MM.1S (cell line): Measurements from ENCODE around the gene FOSL1.

Experiments
- DNase-seq: peaks from one replicate; pipeline ENCODE4 v3.0.0-alpha.2; 2015
- H2AFZ ChIP-seq: fragments of 300-600 bp; sonication (generic); 2 replicates; pipeline ENCODE4 v1.6.0; 2016; ENCODE audit warnings: antibody characterized with exemption, low read length
- H3F3A ChIP-seq: fragments of 300-600 bp; sonication (generic); 2 replicates; pipeline ENCODE4 v1.6.1; 2016; ENCODE audit warnings: mild to moderate bottlenecking, antibody characterized with exemption, low read length, moderate library complexity, mixed read lengths; ENCODE audit not compliant: insufficient read depth
- H3K27ac ChIP-seq: fragments of 300-600 bp; sonication (generic); 2 replicates; pipeline ENCODE4 v1.5.1; 2016; ENCODE audit warnings: mild to moderate bottlenecking, low read length
- H3K27me3 ChIP-seq: fragments of 300-600 bp; sonication (generic); replicated peaks from 2 replicates; pipeline ENCODE4 v1.6.0; 2016; ENCODE audit warnings: low read length; ENCODE audit not compliant: insufficient read depth
- H3K36me3 ChIP-seq: fragments of 300-600 bp; sonication (generic); replicated peaks from 2 replicates; pipeline ENCODE4 v1.6.1; 2016; ENCODE audit warnings: mild to moderate bottlenecking, low read length, mixed read lengths; ENCODE audit not compliant: insufficient read depth
- H3K4me1 ChIP-seq: fragments of 300-600 bp; sonication (generic); 2 replicates; pipeline ENCODE4 v1.6.1; 2016; ENCODE audit warnings: low read length, mixed read lengths
- H3K4me2 ChIP-seq: fragments of 300-600 bp; sonication (generic); 2 replicates; pipeline ENCODE4 v1.6.0; 2016; ENCODE audit warnings: low read depth, low read length
- H3K4me3 ChIP-seq: fragments of 300-600 bp; sonication (generic); 2 replicates; pipeline ENCODE4 v1.5.1; 2016; ENCODE audit warnings: low read length, mixed read lengths
- H3K79me2 ChIP-seq: fragments of 300-600 bp; sonication (generic); 2 replicates; pipeline ENCODE4 v1.6.1; 2016; ENCODE audit warnings: mixed run types, low read length, mixed read lengths
- H3K9ac ChIP-seq: fragments of 300-600 bp; sonication (generic); 2 replicates; pipeline ENCODE4 v1.6.1; 2016; ENCODE audit warnings: low read length, mixed read lengths
- H3K9me2 ChIP-seq: fragments of 300-600 bp; sonication (generic); replicated peaks from 2 replicates; pipeline ENCODE4 v1.6.1; 2016; ENCODE audit warnings: mild to moderate bottlenecking, low read length, mixed read lengths; ENCODE audit not compliant: insufficient read depth
- H3K9me3 ChIP-seq: fragments of 300-600 bp; sonication (generic); replicated peaks from 2 replicates; pipeline ENCODE4 v1.6.1; 2016; ENCODE audit warnings: mild to moderate bottlenecking, low read length, mixed read lengths; ENCODE audit not compliant: insufficient read depth
- H4K20me1 ChIP-seq: fragments of 300-600 bp; sonication (generic); 2 replicates; pipeline ENCODE4 v1.6.1; 2016; ENCODE audit warnings: mild to moderate bottlenecking, low read length, moderate library complexity, mixed read lengths; ENCODE audit not compliant: insufficient read depth
- EZH2 ChIP-seq: fragments of 300-600 bp; sonication (generic); optimal IDR thresholded peaks from 2 replicates; pipeline ENCODE3; 2017; ENCODE audit warnings: low read depth, mild to moderate bottlenecking, antibody characterized with exemption, low read length, mixed read lengths
- EZH2phosphoT487 ChIP-seq: fragments of 300-600 bp; sonication (generic); IDR thresholded peaks from 2 replicates; pipeline ENCODE4 v1.6.1; 2018; ENCODE audit warnings: antibody characterized with exemption, low read length
- TF ChIP-seq, protein P1 (sequence below): fragments of 300-600 bp; sonication (generic); IDR thresholded peaks from 2 replicates; pipeline ENCODE4 v1.5.1; 2016; ENCODE audit warnings: antibody characterized with exemption, low read length, mixed read lengths

Gene FOSL1

DNA sequence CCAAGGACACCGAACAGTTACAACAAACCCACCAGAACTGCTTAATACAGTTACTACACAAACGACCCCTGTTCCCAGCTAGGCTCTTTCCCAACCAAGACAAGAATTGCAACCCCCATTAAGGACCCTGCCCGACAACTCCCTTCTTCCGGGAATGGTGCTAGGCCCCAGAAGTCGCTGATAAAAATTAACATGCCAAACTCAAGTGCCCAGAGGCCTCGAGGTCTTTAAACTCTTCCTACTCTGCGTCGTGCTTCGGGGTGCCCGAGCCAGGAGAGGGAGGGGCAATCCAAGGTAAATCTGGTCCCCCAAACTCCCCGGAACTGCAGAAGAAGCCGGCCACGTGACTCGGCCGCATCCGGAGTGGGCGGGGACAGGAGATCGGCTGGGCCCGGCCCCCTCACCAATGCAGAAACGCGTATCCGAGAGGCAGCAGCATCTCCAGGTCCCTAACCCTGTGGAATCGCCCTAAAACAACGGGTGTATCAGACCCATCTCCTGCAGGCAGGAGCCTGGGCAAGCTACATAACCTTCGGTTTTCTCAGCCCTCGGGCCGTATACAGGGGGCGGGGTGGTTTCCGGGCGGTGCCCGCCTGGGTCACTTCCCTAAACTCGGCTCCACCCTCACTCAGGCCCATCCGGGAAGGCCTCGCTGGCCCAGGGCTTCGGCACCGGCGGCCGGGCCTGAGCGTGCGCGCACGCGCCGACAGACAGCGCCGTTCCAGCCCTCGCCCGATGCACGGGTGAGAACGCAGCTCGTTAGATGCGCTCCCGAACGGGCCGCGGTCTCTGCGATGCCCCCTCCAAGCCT is 43.3 kb downstream of the FOSL1 start:
- peak; percentile 63 for DNase-seq
- H3K36me3 ChIP-seq = peaks cover 24% of the 10 kb centered on the region
- H3F3A ChIP-seq = peaks cover 61% of the 10 kb centered on the region
- no peak overlapping the region for H2AFZ ChIP-seq
- H3K4me1 ChIP-seq = peaks cover 13% of the 10 kb centered on the region
- H4K20me1 ChIP-seq = peaks cover 28% of the 10 kb centered on the region
- H3K4me3 ChIP-seq = peak overlapping the region; percentile 99
- H3K9me2 ChIP-seq = no peaks in the 10 kb centered on the region
- no peaks in the 10 kb centered on the region for H3K9me3 ChIP-seq
- peak overlapping the region; percentile 76 for H3K4me2 ChIP-seq
- H3K27me3 ChIP-seq = no peaks in the 10 kb centered on the region
- peak overlapping the region; percentile 80; the same call in 1 of the 2 replicates for H3K27ac ChIP-seq
- TF ChIP-seq EZH2 = no peak
- TF ChIP-seq EZH2phosphoT487 = no peak
- TF ChIP-seq, protein P1, sequence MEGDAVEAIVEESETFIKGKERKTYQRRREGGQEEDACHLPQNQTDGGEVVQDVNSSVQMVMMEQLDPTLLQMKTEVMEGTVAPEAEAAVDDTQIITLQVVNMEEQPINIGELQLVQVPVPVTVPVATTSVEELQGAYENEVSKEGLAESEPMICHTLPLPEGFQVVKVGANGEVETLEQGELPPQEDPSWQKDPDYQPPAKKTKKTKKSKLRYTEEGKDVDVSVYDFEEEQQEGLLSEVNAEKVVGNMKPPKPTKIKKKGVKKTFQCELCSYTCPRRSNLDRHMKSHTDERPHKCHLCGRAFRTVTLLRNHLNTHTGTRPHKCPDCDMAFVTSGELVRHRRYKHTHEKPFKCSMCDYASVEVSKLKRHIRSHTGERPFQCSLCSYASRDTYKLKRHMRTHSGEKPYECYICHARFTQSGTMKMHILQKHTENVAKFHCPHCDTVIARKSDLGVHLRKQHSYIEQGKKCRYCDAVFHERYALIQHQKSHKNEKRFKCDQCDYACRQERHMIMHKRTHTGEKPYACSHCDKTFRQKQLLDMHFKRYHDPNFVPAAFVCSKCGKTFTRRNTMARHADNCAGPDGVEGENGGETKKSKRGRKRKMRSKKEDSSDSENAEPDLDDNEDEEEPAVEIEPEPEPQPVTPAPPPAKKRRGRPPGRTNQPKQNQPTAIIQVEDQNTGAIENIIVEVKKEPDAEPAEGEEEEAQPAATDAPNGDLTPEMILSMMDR = no peak
- peak overlapping the region; percentile 87 for H3K9ac ChIP-seq
- H3K79me2 ChIP-seq = peaks cover 53% of the 10 kb centered on the region

DNA sequence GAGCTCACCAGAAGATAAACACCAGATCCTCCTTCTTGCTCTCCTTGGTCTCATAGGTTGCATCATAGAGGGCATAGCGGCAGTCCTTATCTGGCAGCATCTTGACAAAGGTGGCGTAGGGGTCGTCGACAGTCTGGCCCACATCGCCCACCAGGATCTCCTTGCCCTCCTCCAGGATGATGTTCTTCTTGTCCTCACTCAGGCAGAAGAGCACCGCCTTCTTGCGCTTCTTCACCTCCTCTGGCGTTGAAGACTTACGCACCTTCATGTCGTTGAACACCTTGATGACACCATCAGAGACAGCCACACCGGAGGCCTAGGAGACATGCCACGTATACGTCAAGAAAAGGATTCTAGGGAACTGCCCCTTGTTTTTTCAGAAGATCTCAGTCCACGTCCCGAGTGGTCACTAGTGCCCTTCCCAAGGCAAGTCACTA is 44.2 kb downstream of the FOSL1 start:
- TF ChIP-seq EZH2 = no peak
- no peak for TF ChIP-seq EZH2phosphoT487
- TF ChIP-seq, protein P1 = no peak
- peaks cover 58% of the 10 kb centered on the region for H3F3A ChIP-seq

DNA sequence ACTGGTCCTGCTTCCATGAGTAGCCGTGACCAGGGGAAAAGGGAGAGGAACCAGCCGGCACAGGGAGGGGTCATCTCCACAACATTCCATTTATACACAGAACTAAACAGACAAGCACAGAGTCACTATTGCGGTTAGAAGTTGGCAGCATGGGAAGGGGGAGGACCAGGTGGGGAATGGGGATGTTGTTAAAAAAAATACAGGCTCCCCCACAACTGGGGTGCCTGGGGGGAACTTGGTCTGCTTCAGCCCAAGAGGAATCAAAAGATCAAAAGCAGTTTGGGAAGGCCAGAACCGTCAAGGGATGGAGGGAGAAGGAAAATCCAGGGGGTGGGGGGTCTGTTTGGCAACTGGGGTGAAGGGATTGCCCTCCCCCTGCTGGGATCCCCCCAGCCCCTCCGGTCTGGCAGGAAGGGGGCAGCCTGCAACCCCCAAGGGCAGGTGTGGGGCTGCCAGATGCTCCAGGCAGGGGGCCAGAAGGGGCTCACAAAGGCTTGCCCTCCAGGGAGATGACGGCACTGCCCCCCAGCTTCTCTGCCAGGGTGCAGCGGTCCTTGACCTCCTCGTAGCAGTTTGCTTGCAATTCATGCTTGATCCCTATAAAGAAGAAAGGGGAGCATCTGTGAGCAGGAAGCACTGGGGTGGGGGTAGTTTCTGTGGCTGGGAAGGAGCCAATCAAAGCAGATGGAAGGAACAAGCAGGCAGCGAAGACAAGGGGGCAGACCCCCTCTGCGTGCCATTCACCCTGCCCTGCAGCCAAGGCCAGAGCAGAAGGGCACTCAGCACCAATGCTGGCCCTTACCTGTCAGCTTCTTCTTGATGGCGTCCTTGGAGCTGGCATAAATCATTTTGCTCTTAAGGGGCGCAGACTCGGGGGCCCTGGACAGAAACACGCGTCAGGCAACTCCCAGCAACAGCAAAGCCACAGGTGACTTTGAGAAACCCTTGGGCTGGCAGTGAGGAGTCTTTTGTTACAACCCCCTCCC is 45.0 kb downstream of the FOSL1 start:
- 0 out of 2 replicates have a peak, but pooled peaks cover 8% of the 10 kb centered on the region for H3K4me1 ChIP-seq
- H3K4me3 ChIP-seq = no peak overlapping the region
- TF ChIP-seq, protein P1 = no peak
- no peak for TF ChIP-seq EZH2phosphoT487
- no peak for TF ChIP-seq EZH2
- peaks cover 28% of the 10 kb centered on the region for H4K20me1 ChIP-seq
- DNase-seq = no peak
- H3K9me2 ChIP-seq = no peaks in the 10 kb centered on the region
- H3K9me3 ChIP-seq = no peaks in the 10 kb centered on the region
- no peaks in the 10 kb centered on the region for H3K27me3 ChIP-seq
- no peak overlapping the region for H2AFZ ChIP-seq
- no peak overlapping the region for H3K9ac ChIP-seq
- H3K79me2 ChIP-seq = peaks cover 39% of the 10 kb centered on the region
- H3K36me3 ChIP-seq = peaks cover 24% of the 10 kb centered on the region
- H3K27ac ChIP-seq = no peak overlapping the region
- H3F3A ChIP-seq = peaks cover 50% of the 10 kb centered on the region
- H3K4me2 ChIP-seq = no peak overlapping the region

More for the DNA sequence above, 44.2 kb downstream of the FOSL1 start:
- Histone ChIP-seq H3K4me3 (no peak overlapping the region), H3K9me3 (no peaks in the 10 kb centered on the region), H3K36me3 (peaks cover 24% of the 10 kb centered on the region), H3K9me2 (no peaks in the 10 kb centered on the region), H3K27me3 (no peaks in the 10 kb centered on the region), H3K79me2 (peaks cover 44% of the 10 kb centered on the region), H3K9ac (no peak overlapping the region), H3K4me2 (peak overlapping the region; percentile 76; the same call in 1 of the 2 replicates), H4K20me1 (peaks cover 28% of the 10 kb centered on the region), H2AFZ (no peak overlapping the region), H3K4me1 (0 out of 2 replicates have a peak, but pooled peaks cover 8% of the 10 kb centered on the region), H3K27ac (no peak overlapping the region)
- no peak for DNase-seq
